PC-3 (cell line): ENCODE measurements around the gene ZNF710. TPM values are rescaled to one million over a fixed set of nuclear protein-coding genes. Genes with fewer than 3 reads are reported as not detected.

Source experiments
- ATAC-seq: fragments of 200-7000 bp; cut with Tn5 transposase; 2 replicates; pipeline ENCODE4 v1.9.1; 2020; ENCODE audit warnings: mild to moderate bottlenecking, moderate library complexity
- BruUV-seq: library from RNA; stranded (reverse); fragments of 400-500 nt; replicated peaks from 2 replicates; lab custom pipeline; 2021; lab: Mats Ljungman, UMichigan
- CTCF ChIA-PET: fragments of 300-600 bp; sonication (Branson Sonifier 250); formaldehyde crosslinking; loops from one replicate; lab custom pipeline; 2022; ENCODE audit warnings: antibody characterized with exemption; lab: Charles Lee
- POLR2A ChIA-PET: fragments of 300-600 bp; sonication (Branson Sonifier 250); formaldehyde crosslinking; loops from one replicate; lab custom pipeline; 2022; ENCODE audit warnings: antibody characterized with exemption; ENCODE audit not compliant: unreplicated experiment; lab: Charles Lee
- DNase-seq: peaks from one replicate; pipeline ENCODE4 v3.0.0-alpha.2; 2015
- H2AFZ ChIP-seq: fragments of 300-600 bp; sonication (generic); 2 replicates; pipeline ENCODE4 v1.6.0; 2016; ENCODE audit warnings: antibody characterized with exemption, low read length
- H3F3A ChIP-seq: fragments of 300-600 bp; sonication (generic); one replicate; pipeline ENCODE4 v1.6.0; 2017; ENCODE audit warnings: antibody characterized with exemption, low read length, control low read depth, mild to moderate bottlenecking; ENCODE audit not compliant: unreplicated experiment
- H3K27ac ChIP-seq: fragments of 300-600 bp; sonication (generic); 2 replicates; pipeline ENCODE4 v1.5.1; 2016; ENCODE audit warnings: mild to moderate bottlenecking, low read length
- H3K27me3 ChIP-seq: fragments of 300-600 bp; sonication (generic); 2 replicates; pipeline ENCODE4 v1.6.1; 2016; ENCODE audit warnings: low read length, mixed read lengths
- H3K36me3 ChIP-seq: fragments of 300-600 bp; sonication (generic); 2 replicates; pipeline ENCODE4 v1.6.1; 2016; ENCODE audit warnings: low read depth, mixed run types, low read length, mixed read lengths
- H3K4me1 ChIP-seq: fragments of 300-600 bp; sonication (generic); 2 replicates; pipeline ENCODE4 v1.5.1; 2016; ENCODE audit warnings: low read length; ENCODE audit not compliant: insufficient read depth
- H3K4me2 ChIP-seq: fragments of 300-600 bp; sonication (generic); 2 replicates; pipeline ENCODE4 v1.6.0; 2016; ENCODE audit warnings: low read length
- H3K4me3 ChIP-seq: fragments of 300-600 bp; sonication (generic); 2 replicates; pipeline ENCODE4 v1.5.1; 2016; ENCODE audit warnings: mild to moderate bottlenecking, low read length, mixed read lengths
- H3K79me2 ChIP-seq: fragments of 300-600 bp; sonication (generic); 2 replicates; pipeline ENCODE4 v1.6.1; 2017; ENCODE audit warnings: low read length, mixed read lengths
- H3K9ac ChIP-seq: fragments of 300-600 bp; sonication (generic); 2 replicates; pipeline ENCODE4 v1.6.0; 2016; ENCODE audit warnings: mild to moderate bottlenecking, low read length
- H3K9me2 ChIP-seq: fragments of 300-600 bp; sonication (generic); replicated peaks from 2 replicates; pipeline ENCODE4 v1.6.1; 2016; ENCODE audit warnings: mixed run types, low read length, mixed read lengths
- H3K9me3 ChIP-seq: fragments of 300-600 bp; sonication (generic); 2 replicates; pipeline ENCODE4 v1.6.1; 2016; ENCODE audit warnings: low read length, mixed read lengths
- H4K20me1 ChIP-seq: fragments of 300-600 bp; sonication (generic); 2 replicates; pipeline ENCODE4 v1.6.1; 2016; ENCODE audit warnings: low read length, mixed read lengths
- CTCF ChIP-seq: fragments of 300-600 bp; sonication (generic); conservative IDR thresholded peaks from 2 replicates; pipeline ENCODE4 v1.5.1; 2017; ENCODE audit warnings: antibody characterized with exemption, low read depth, mild to moderate bottlenecking, low read length
- EZH2 ChIP-seq: fragments of 300-600 bp; sonication (generic); IDR thresholded peaks from one replicate; pipeline ENCODE4 v1.6.1; 2017; ENCODE audit warnings: antibody characterized with exemption, mild to moderate bottlenecking, low read length; ENCODE audit not compliant: unreplicated experiment
- EZH2phosphoT487 ChIP-seq: fragments of 300-600 bp; sonication (generic); IDR thresholded peaks from 2 replicates; pipeline ENCODE4 v1.6.1; 2018; ENCODE audit warnings: mild to moderate bottlenecking, antibody characterized with exemption, low read length, borderline replicate concordance
- intact Hi-C: fragments of 100-400 bp; cut with micrococcal nuclease; formaldehyde crosslinking; loops from 2 replicates; pipeline ENCODE4 v1.9.0; 2023
- total RNA-seq: library from RNA; depleted of rRNA; stranded (reverse); fragments of >200 nt; gene quantifications from 2 replicates; pipeline ENCODE4 v1.2.3, GENCODE V29; 2014

ZNF710 gene
- total RNA-seq, 1 experiment from 2014 or later, result 12.9 TPM

GRCh38 chr15:90030376-90030775, 29.3 kb downstream of the ZNF710 start:
- TF ChIP-seq EZH2phosphoT487 (no peak), EZH2 (no peak)
- ChIA-PET CTCF (no interaction called here), POLR2A (no interaction called here)

GRCh38 chr15:90031231-90031791, 30.2 kb downstream of the ZNF710 start:
- no peak for TF ChIP-seq EZH2
- TF ChIP-seq CTCF, result no peak
- no peak for TF ChIP-seq EZH2phosphoT487
- Histone ChIP-seq H3K4me1 (peaks cover 25% of the 10 kb centered on the region), H3K4me2 (no peak overlapping the region), H2AFZ (no peak overlapping the region), H3K36me3 (no peaks in the 10 kb centered on the region), H4K20me1 (no peaks in the 10 kb centered on the region), H3K9me3 (no peaks in the 10 kb centered on the region), H3K4me3 (no peak overlapping the region), H3F3A (no peaks in the 10 kb centered on the region), H3K9me2 (no peaks in the 10 kb centered on the region), H3K27ac (no peak overlapping the region), H3K27me3 (no peaks in the 10 kb centered on the region), H3K79me2 (no peaks in the 10 kb centered on the region; the same call in 1 of the 2 replicates), H3K9ac (no peak overlapping the region)
- ChIA-PET POLR2A (interaction anchor here (0.8 kb wide), 1 partner anchor 15 kb away, joined by 7 read pairs; no protein-coding TSS in a partner anchor), CTCF (no interaction called here)
- DNase-seq (peak; percentile 46), ATAC-seq (no peak)
- BruUV-seq, result no TSS peak
- intact Hi-C loops, result no loop called here

More at GRCh38 chr15:90030376-90030775, 29.3 kb downstream of the ZNF710 start:
- H3K4me1 ChIP-seq, result peaks cover 19% of the 10 kb centered on the region
- intact Hi-C loops, result no loop called here
- DNase-seq, result no peak
- ATAC-seq, result no peak
- no peaks in the 10 kb centered on the region for H3K36me3 ChIP-seq
- BruUV-seq, result no TSS peak
- no peaks in the 10 kb centered on the region for H3K9me3 ChIP-seq
- H3K27me3 ChIP-seq, result no peaks in the 10 kb centered on the region
- H3K27ac ChIP-seq, result no peak overlapping the region
- no peak overlapping the region for H3K4me3 ChIP-seq
- H3K9ac ChIP-seq, result no peak overlapping the region
- no peaks in the 10 kb centered on the region for H3K9me2 ChIP-seq
- H3F3A ChIP-seq, result no peaks in the 10 kb centered on the region
- no peak overlapping the region for H2AFZ ChIP-seq
- H3K79me2 ChIP-seq, result no peaks in the 10 kb centered on the region; the same call in 1 of the 2 replicates
- H3K4me2 ChIP-seq, result no peak overlapping the region
- no peaks in the 10 kb centered on the region for H4K20me1 ChIP-seq

GRCh38 chr15:90033006-90033405, 31.9 kb downstream of the ZNF710 start:
- Histone ChIP-seq H3K9ac (no peak overlapping the region), H3K36me3 (no peaks in the 10 kb centered on the region), H3K4me3 (no peak overlapping the region), H3K4me2 (no peak overlapping the region), H3K9me3 (no peaks in the 10 kb centered on the region), H3K79me2 (peaks cover 2% of the 10 kb centered on the region; the same call in 1 of the 2 replicates), H3F3A (no peaks in the 10 kb centered on the region), H3K9me2 (no peaks in the 10 kb centered on the region), H4K20me1 (no peaks in the 10 kb centered on the region), H2AFZ (no peak overlapping the region), H3K27me3 (no peaks in the 10 kb centered on the region), H3K27ac (no peak overlapping the region), H3K4me1 (peaks cover 25% of the 10 kb centered on the region)
- no TSS peak for BruUV-seq
- intact Hi-C loops, result no loop called here
- DNase-seq, result no peak
- POLR2A ChIA-PET, result no interaction called here
- TF ChIP-seq CTCF (no peak), EZH2phosphoT487 (no peak), EZH2 (no peak)
- ATAC-seq, result no peak
- CTCF ChIA-PET, result no interaction called here
